ENCODE measurements around the gene CHST12.

CHST12 gene

GRCh38 chr7:2432910-2433712, 29.7 kb downstream of the CHST12 start:
- no peak for DNase-seq (ENCODE audit: low read depth in 1 of 2, low spot score in 1 of 2)
- TF ChIP-seq REST (IDR thresholded peaks at IDR 0.05; ENCODE audit: insufficient replicate concordance, low read depth) = no peak
- H3K27ac ChIP-seq (replicated peaks) = no peak overlapping the region

GRCh38 chr7:2433713-2434550, 30.5 kb downstream of the CHST12 start:
- Histone ChIP-seq H3K27ac (replicated peaks) (no peak overlapping the region), H3K27me3 (ENCODE audit: insufficient read depth, poor library complexity, severe bottlenecking) (no peaks in the 10 kb centered on the region), H3K4me3 (replicated peaks; ENCODE audit: insufficient read depth, low read length) (no peak overlapping the region)
- no peak for TF ChIP-seq REST (IDR thresholded peaks at IDR 0.05; ENCODE audit: insufficient replicate concordance, low read depth)
- no peak for TF ChIP-seq SPI1 (IDR thresholded peaks at IDR 0.05; ENCODE audit: borderline replicate concordance, low read depth)
- TF ChIP-seq CTCF (IDR thresholded peaks at IDR 0.05; ENCODE audit: insufficient read depth, low read length) = no peak
- no peak for TF ChIP-seq GABPA (IDR thresholded peaks at IDR 0.05; ENCODE audit: low read depth)
- no peak for TF ChIP-seq POLR2AphosphoS5 (IDR thresholded peaks at IDR 0.05; ENCODE audit: low read depth)
- no peak for DNase-seq (ENCODE audit: low read depth in 1 of 2, low spot score in 1 of 2)

More at GRCh38 chr7:2432910-2433712, 29.7 kb downstream of the CHST12 start:
- no peak overlapping the region for H3K4me3 ChIP-seq (replicated peaks; ENCODE audit: insufficient read depth, low read length)
- H3K27me3 ChIP-seq (ENCODE audit: insufficient read depth, poor library complexity, severe bottlenecking) = no peaks in the 10 kb centered on the region

GRCh38 chr7:2435146-2435545, 31.7 kb downstream of the CHST12 start:
- no peak for DNase-seq (ENCODE audit: low read depth in 1 of 2, low spot score in 1 of 2)
- TF ChIP-seq CTCF (IDR thresholded peaks at IDR 0.05; ENCODE audit: insufficient read depth, low read length) (no peak), REST (IDR thresholded peaks at IDR 0.05; ENCODE audit: insufficient replicate concordance, low read depth) (no peak), POLR2AphosphoS5 (IDR thresholded peaks at IDR 0.05; ENCODE audit: low read depth) (no peak), GABPA (IDR thresholded peaks at IDR 0.05; ENCODE audit: low read depth) (no peak), SPI1 (IDR thresholded peaks at IDR 0.05; ENCODE audit: borderline replicate concordance, low read depth) (no peak)
- Histone ChIP-seq H3K4me3 (replicated peaks; ENCODE audit: insufficient read depth, low read length) (no peak overlapping the region), H3K27me3 (ENCODE audit: insufficient read depth, poor library complexity, severe bottlenecking) (no peaks in the 10 kb centered on the region), H3K27ac (replicated peaks) (no peak overlapping the region)
